Measurements from ENCODE around the gene SMIM29.

SMIM29 gene

GRCh38 chr6:34227761-34228421 lies 20.9 kb downstream of the SMIM29 start:
- no peak for DNase-seq

- no peak for DNase-seq
Observed at GRCh38 chr6:34226731-34227586, 21.8 kb downstream of the SMIM29 start.

- DNase-seq = no peak
Observed at GRCh38 chr6:34226066-34226465, 22.7 kb downstream of the SMIM29 start.

GRCh38 chr6:34225551-34225950 lies 23.3 kb downstream of the SMIM29 start:
- no peak for DNase-seq

GRCh38 chr6:34223956-34224940 lies 24.6 kb downstream of the SMIM29 start:
- peak; percentile 42 to 94 (median 81) for DNase-seq

- peak in 2 of 56 donors; percentile 45 to 72 for DNase-seq
Observed at GRCh38 chr6:34223381-34223955, 25.3 kb downstream of the SMIM29 start.

- DNase-seq = no peak
Observed at GRCh38 chr6:34218691-34219090, 30.1 kb downstream of the SMIM29 start.

GRCh38 chr6:34213772-34214171 lies 35.0 kb downstream of the SMIM29 start:
- no peak for DNase-seq

- no peak for DNase-seq
Observed at GRCh38 chr6:34207695-34208443, 40.9 kb downstream of the SMIM29 start.

GRCh38 chr6:34206726-34207125 lies 42.1 kb downstream of the SMIM29 start:
- no peak for DNase-seq

- DNase-seq = no peak
Observed at GRCh38 chr6:34205916-34206315, 42.9 kb downstream of the SMIM29 start.

GRCh38 chr6:34205466-34205865 lies 43.3 kb downstream of the SMIM29 start:
- no peak for DNase-seq

GRCh38 chr6:34204693-34205092 lies 44.1 kb downstream of the SMIM29 start:
- no peak for DNase-seq

GRCh38 chr6:34202329-34203201 lies 46.2 kb downstream of the SMIM29 start:
- DNase-seq = no peak

GRCh38 chr6:34201455-34202107 lies 47.2 kb downstream of the SMIM29 start:
- no peak for DNase-seq

- no peak for DNase-seq
Observed at GRCh38 chr6:34200340-34200971, 48.4 kb downstream of the SMIM29 start.

- no peak for DNase-seq
Observed at GRCh38 chr6:34196833-34197195, 52.0 kb downstream of the SMIM29 start.

Data from amygdala (tissue), 56 donors.